GM21447 (cell line): ENCODE measurements around the gene MIPOL1.
"Not testable (repeated sequence)": the region's sequence is repeated elsewhere in the genome, so short reads cannot be mapped to it uniquely, and the experiment has no call there.

ENCODE experiments used
- ATAC-seq: cut with Tn5 transposase; IDR thresholded peaks from one replicate; pipeline ENCODE4 v1.9.1; 2021; ENCODE audit not compliant: unreplicated experiment

Gene MIPOL1

DNA sequence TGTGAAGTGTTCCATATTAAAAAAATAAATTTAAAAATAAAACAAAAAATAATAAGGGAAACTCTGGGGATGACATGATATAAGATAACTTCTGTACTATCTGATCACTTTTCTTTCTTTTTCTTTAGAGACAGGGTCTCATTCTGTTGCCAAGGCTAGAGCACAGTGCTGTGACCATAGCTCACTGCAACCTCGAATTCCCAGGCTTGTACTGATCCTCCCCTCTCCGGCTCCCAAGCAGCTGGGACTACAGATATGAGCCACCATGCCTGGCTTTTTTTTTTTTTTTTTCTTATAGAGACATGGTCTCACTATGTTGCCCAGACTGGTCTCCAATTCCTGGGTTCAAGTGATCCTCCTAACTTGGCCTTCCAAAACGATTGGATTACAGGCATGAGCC lies 10.4 kb upstream of the MIPOL1 start:
- ATAC-seq: no peak

DNA sequence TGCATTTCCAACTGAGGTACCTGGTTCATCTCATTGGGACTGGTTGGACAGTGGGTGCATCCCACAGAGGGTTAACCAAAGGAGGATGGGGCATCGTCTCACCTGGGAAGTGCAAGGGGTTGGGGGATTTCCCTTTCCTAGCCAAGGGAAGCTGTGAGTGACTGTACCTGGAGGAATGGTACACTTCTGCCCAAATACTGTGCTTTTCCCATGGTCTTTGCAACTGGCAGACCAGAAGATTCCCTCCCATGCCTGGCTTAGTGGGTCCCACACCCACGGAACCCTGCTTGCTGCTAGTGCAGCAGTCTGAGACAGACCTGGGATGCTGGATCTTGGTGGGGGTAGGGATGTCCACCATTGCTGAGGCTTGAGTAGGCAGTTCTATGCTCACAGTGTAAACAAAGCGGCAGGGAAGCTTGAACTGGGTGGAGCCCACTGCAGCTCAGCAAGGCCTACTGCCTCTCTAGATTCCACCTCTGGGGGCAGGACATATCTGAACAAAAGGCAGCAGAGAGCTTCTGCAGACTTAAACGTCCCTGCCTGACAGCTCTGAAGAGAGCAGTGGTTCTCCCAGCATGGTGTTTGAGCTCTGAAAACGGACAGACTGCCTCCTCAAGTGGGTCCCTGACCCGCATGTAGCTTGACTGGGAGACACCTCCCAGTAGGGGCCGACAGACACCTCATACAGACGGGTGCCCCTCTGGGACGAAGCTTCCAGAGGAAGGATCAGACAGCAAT lies 9.7 kb upstream of the MIPOL1 start:
- not testable (repeated sequence) for ATAC-seq

- ATAC-seq: not testable (repeated sequence)
Measured at GRCh38 chr14:37189733-37190132, 8.0 kb upstream of the MIPOL1 start.

DNA sequence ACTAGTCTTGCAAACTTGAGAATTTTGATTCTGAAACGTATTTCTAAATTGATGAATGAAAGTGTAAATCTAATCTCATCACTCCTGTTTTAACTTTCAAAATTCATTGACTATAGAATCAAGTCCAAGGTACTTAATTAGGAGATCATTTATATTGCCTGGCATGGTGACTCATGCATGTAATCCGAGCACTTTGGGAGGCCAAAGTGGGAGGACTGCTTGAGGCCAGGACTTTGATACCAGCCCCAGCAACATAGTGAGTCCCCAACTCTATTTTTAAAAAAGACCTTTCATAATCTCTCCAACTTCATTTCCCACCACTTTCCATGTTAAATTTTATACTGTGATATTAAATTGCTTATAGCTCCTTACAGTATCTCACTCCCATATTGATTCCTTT lies 3.0 kb upstream of the MIPOL1 start:
- no peak for ATAC-seq

- ATAC-seq: no peak
Measured at GRCh38 chr14:37195327-37195726, 2.4 kb upstream of the MIPOL1 start.

- no peak for ATAC-seq
Measured at GRCh38 chr14:37196604-37197420, 925 bp upstream of the MIPOL1 start.

- no peak for ATAC-seq
Measured at GRCh38 chr14:37198273-37198598, 499 bp downstream of the MIPOL1 start.

- ATAC-seq: no peak
Measured at GRCh38 chr14:37198907-37199306, 1.2 kb downstream of the MIPOL1 start.

DNA sequence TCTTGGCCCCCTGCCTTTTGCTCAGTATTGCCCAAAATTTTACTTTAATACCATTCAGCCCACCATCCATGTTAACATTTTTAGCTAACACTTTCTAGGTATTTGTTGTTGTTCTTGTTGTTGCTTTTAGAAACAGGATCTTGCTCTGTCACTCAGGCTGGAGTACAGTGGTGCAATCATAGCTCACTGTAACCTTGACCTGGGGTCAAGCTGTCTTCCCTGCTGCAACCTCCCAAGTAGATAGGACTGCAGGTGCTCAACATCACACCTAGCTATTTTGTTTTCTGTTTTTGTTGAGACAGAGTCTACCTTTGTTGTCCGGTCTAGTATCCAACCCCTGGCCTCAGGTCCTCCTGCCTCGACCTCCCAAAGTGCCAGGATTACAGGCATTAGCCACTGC lies 4.0 kb downstream of the MIPOL1 start:
- no peak for ATAC-seq

GRCh38 chr14:37202265-37202664 lies 4.5 kb downstream of the MIPOL1 start:
- no peak for ATAC-seq

- no peak for ATAC-seq
Measured at GRCh38 chr14:37202812-37203211, 5.1 kb downstream of the MIPOL1 start.

- no peak for ATAC-seq
Measured at GRCh38 chr14:37203423-37203822, 5.7 kb downstream of the MIPOL1 start.

- not testable (repeated sequence) for ATAC-seq
Measured at GRCh38 chr14:37205623-37206605, 8.2 kb downstream of the MIPOL1 start.

GRCh38 chr14:37209617-37210016 lies 11.9 kb downstream of the MIPOL1 start:
- ATAC-seq: not testable (repeated sequence)

GRCh38 chr14:37210448-37210847 lies 12.7 kb downstream of the MIPOL1 start:
- no peak for ATAC-seq

- ATAC-seq: no peak
Measured at GRCh38 chr14:37213016-37213415, 15.3 kb downstream of the MIPOL1 start.

DNA sequence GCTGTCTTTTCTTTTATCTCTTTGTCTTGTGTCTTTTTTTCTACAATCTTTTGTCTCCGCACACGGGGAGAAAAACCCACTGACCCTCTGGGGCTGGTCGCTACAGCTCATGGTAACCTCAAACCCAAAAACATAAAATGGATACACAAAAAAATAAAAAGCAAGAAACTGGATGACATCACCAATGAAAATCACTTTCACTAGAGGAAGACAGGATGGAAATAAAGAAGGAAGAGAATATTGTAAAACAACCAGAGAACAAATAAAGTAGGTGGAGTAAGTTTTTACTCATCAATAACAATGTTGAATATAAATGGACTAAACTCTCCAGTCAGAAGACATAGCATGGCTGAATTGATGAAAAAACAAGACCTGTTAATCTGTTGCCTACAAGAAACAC lies 17.6 kb downstream of the MIPOL1 start:
- no peak for ATAC-seq

- no peak for ATAC-seq
Measured at GRCh38 chr14:37221073-37221472, 23.3 kb downstream of the MIPOL1 start.

GRCh38 chr14:37223947-37224474 lies 26.3 kb downstream of the MIPOL1 start:
- no peak for ATAC-seq

GRCh38 chr14:37225668-37226067 lies 27.9 kb downstream of the MIPOL1 start:
- not testable (repeated sequence) for ATAC-seq
